ENCODE results near the gene PDE6D.

PDE6D gene

GRCh38 chr2:231786917-231787292, 5.8 kb upstream of the PDE6D start:
- Histone ChIP-seq H3K4me2 (ENCODE audit: low read depth, low read length, poor library complexity, severe bottlenecking) (peak overlapping the region; percentile 99), H3K79me2 (ENCODE audit: insufficient read depth, low read length) (peaks cover 61% of the 10 kb centered on the region), H3K36me3 (ENCODE audit: insufficient read depth, low read length) (peaks cover 6% of the 10 kb centered on the region; the same call in 1 of the 2 replicates), H3K9me2 (replicated peaks; ENCODE audit: low read depth, low read length) (no peaks in the 10 kb centered on the region), H3K9ac (ENCODE audit: low read depth, low read length, poor library complexity, severe bottlenecking) (peak overlapping the region; percentile 71), H3K9me3 (ENCODE audit: insufficient read depth, low read depth, low read length) (no peaks in the 10 kb centered on the region), H2AFZ (ENCODE audit: low read length) (no peak overlapping the region), H3K4me1 (ENCODE audit: insufficient read depth, low read length, poor library complexity, severe bottlenecking) (peaks cover 36% of the 10 kb centered on the region), H3F3A (ENCODE audit: low read depth) (no peaks in the 10 kb centered on the region), H3K27me3 (ENCODE audit: insufficient read depth, low read length, poor library complexity, severe bottlenecking) (no peaks in the 10 kb centered on the region), H4K20me1 (ENCODE audit: insufficient read depth, low read length, poor library complexity, severe bottlenecking) (peaks cover 32% of the 10 kb centered on the region), H3K4me3 (ENCODE audit: low read length, poor library complexity, severe bottlenecking) (peak overlapping the region; percentile 89)
- TF ChIP-seq, protein P1, sequence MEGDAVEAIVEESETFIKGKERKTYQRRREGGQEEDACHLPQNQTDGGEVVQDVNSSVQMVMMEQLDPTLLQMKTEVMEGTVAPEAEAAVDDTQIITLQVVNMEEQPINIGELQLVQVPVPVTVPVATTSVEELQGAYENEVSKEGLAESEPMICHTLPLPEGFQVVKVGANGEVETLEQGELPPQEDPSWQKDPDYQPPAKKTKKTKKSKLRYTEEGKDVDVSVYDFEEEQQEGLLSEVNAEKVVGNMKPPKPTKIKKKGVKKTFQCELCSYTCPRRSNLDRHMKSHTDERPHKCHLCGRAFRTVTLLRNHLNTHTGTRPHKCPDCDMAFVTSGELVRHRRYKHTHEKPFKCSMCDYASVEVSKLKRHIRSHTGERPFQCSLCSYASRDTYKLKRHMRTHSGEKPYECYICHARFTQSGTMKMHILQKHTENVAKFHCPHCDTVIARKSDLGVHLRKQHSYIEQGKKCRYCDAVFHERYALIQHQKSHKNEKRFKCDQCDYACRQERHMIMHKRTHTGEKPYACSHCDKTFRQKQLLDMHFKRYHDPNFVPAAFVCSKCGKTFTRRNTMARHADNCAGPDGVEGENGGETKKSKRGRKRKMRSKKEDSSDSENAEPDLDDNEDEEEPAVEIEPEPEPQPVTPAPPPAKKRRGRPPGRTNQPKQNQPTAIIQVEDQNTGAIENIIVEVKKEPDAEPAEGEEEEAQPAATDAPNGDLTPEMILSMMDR (conservative IDR thresholded peaks at IDR 0.05; ENCODE audit: low read length) = no peak
- no peak for TF ChIP-seq EZH2phosphoT487 (IDR thresholded peaks at IDR 0.05; ENCODE audit: borderline replicate concordance)

GRCh38 chr2:231786177-231786916, 5.3 kb upstream of the PDE6D start, which contains the start of gene COPS7B:
Gene COPS7B, plus strand, starts transcription at chr2:231786445. Its CDS starts 2,126 bp downstream, at chr2:231788571.
- H3K4me2 ChIP-seq (ENCODE audit: low read depth, low read length, poor library complexity, severe bottlenecking) = peak within 1 kb of the TSS; percentile 99
- peaks cover 56% of the 10 kb centered on the region for H3K79me2 ChIP-seq (ENCODE audit: insufficient read depth, low read length)
- H3K9me2 ChIP-seq (replicated peaks; ENCODE audit: low read depth, low read length) = no peaks in the 10 kb centered on the region
- no peaks in the 10 kb centered on the region for H3F3A ChIP-seq (ENCODE audit: low read depth)
- H3K9me3 ChIP-seq (ENCODE audit: insufficient read depth, low read depth, low read length) = no peaks in the 10 kb centered on the region
- peaks cover 30% of the 10 kb centered on the region for H4K20me1 ChIP-seq (ENCODE audit: insufficient read depth, low read length, poor library complexity, severe bottlenecking)
- peak within 1 kb of the TSS; percentile 93 for H2AFZ ChIP-seq (ENCODE audit: low read length)
- TF ChIP-seq, protein P1 (conservative IDR thresholded peaks at IDR 0.05; ENCODE audit: low read length) = peak; percentile 67
- TF ChIP-seq EZH2phosphoT487 (IDR thresholded peaks at IDR 0.05; ENCODE audit: borderline replicate concordance) = no peak
- peaks cover 39% of the 10 kb centered on the region for H3K4me1 ChIP-seq (ENCODE audit: insufficient read depth, low read length, poor library complexity, severe bottlenecking)
- H3K36me3 ChIP-seq (ENCODE audit: insufficient read depth, low read length) = peaks cover under 1% of the 10 kb centered on the region; the same call in 1 of the 2 replicates
- H3K4me3 ChIP-seq (ENCODE audit: low read length, poor library complexity, severe bottlenecking) = peak within 1 kb of the TSS; percentile 89
- H3K27me3 ChIP-seq (ENCODE audit: insufficient read depth, low read length, poor library complexity, severe bottlenecking) = no peaks in the 10 kb centered on the region
- H3K9ac ChIP-seq (ENCODE audit: low read depth, low read length, poor library complexity, severe bottlenecking) = peak within 1 kb of the TSS; percentile 71

DNA sequence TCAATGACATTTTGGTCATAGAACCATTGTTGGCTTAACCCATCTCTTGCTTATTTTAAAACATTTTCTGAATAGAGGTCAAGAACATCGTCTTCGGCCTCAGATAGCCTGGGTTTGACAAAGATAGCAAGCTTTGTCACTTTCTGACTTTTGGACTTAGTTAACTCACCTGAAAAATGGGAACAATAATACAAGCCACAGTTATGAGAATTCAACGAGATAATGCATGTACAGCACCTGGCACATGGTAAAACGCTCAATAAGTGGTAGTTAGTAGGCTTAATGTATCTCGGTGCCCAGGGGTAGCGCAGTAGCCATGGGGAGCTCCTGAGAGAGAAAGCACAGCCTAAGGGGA, 4.7 kb upstream of the PDE6D start:
- TF ChIP-seq, protein P1 (conservative IDR thresholded peaks at IDR 0.05; ENCODE audit: low read length) = no peak
- TF ChIP-seq EZH2phosphoT487 (IDR thresholded peaks at IDR 0.05; ENCODE audit: borderline replicate concordance) = no peak
- Histone ChIP-seq H3K36me3 (ENCODE audit: insufficient read depth, low read length) (no peaks in the 10 kb centered on the region; the same call in 1 of the 2 replicates), H3K79me2 (ENCODE audit: insufficient read depth, low read length) (peaks cover 51% of the 10 kb centered on the region), H3K4me3 (ENCODE audit: low read length, poor library complexity, severe bottlenecking) (peak overlapping the region; percentile 89), H3K27me3 (ENCODE audit: insufficient read depth, low read length, poor library complexity, severe bottlenecking) (no peaks in the 10 kb centered on the region), H4K20me1 (ENCODE audit: insufficient read depth, low read length, poor library complexity, severe bottlenecking) (peaks cover 27% of the 10 kb centered on the region), H3K4me1 (ENCODE audit: insufficient read depth, low read length, poor library complexity, severe bottlenecking) (peaks cover 39% of the 10 kb centered on the region), H2AFZ (ENCODE audit: low read length) (peak overlapping the region; percentile 93), H3K9ac (ENCODE audit: low read depth, low read length, poor library complexity, severe bottlenecking) (peak overlapping the region; percentile 71), H3F3A (ENCODE audit: low read depth) (no peaks in the 10 kb centered on the region), H3K9me2 (replicated peaks; ENCODE audit: low read depth, low read length) (no peaks in the 10 kb centered on the region), H3K9me3 (ENCODE audit: insufficient read depth, low read depth, low read length) (no peaks in the 10 kb centered on the region), H3K4me2 (ENCODE audit: low read depth, low read length, poor library complexity, severe bottlenecking) (peak overlapping the region; percentile 75)

Measured in Loucy (cell line).